Thymus (tissue), 11 donors: ENCODE data around the gene CCNT2. TPM values are rescaled to one million over a fixed set of nuclear protein-coding genes. Genes with fewer than 3 reads are reported as not detected.
"Not testable (repeated sequence)": the region's sequence is repeated elsewhere in the genome, so short reads cannot be mapped to it uniquely, and the experiment has no call there.

Experiments used
- DNase-seq, 9 donors: peaks; one replicate each; pipeline ENCODE4 v3.0.0-alpha.2; 2013; ENCODE audit warnings: low spot score in 9 of 9, low read depth in 6 of 9, missing footprints in 1 of 9
- H3K27ac ChIP-seq, 2 donors: one replicate each; pipeline ENCODE4 v1.5.1; 2013; ENCODE audit warnings: control low read depth in 1 of 2, low read depth in 1 of 2, low read length in 1 of 2, mild to moderate bottlenecking in 1 of 2, moderate library complexity in 1 of 2
- H3K27me3 ChIP-seq, 2 donors: one replicate each; pipeline ENCODE4 v1.5.1; 2013; ENCODE audit warnings: low read length in 1 of 2; ENCODE audit not compliant: control insufficient read depth in 2 of 2, insufficient read depth in 1 of 2
- H3K36me3 ChIP-seq, 2 donors: one replicate each; pipeline ENCODE4 v1.5.1; 2013; ENCODE audit warnings: low read length in 1 of 2, mild to moderate bottlenecking in 1 of 2, moderate library complexity in 1 of 2; ENCODE audit not compliant: control insufficient read depth in 2 of 2, insufficient read depth in 2 of 2
- H3K4me1 ChIP-seq, 2 donors: one replicate each; pipeline ENCODE4 v1.5.1; 2013; ENCODE audit warnings: low read length in 2 of 2; ENCODE audit not compliant: control insufficient read depth in 2 of 2, insufficient read depth in 2 of 2
- H3K4me3 ChIP-seq, 2 donors: one replicate each; pipeline ENCODE4 v1.5.1; 2013; ENCODE audit warnings: low read length in 2 of 2, control low read depth in 1 of 2, mild to moderate bottlenecking in 1 of 2
- H3K9me3 ChIP-seq, 2 donors: one replicate each; pipeline ENCODE4 v1.5.1; 2013; ENCODE audit warnings: low read length in 1 of 2, mild to moderate bottlenecking in 1 of 2; ENCODE audit not compliant: control insufficient read depth in 2 of 2, insufficient read depth in 1 of 2
- WGBS: extraction: QIAGEN DNeasy Blood & Tissue Kit; methylation state at CpG from one replicate; pipeline ENCODE4 v1.1.7; 2013; 5-methylcytosine and 5-hydroxymethylcytosine counted together
- polyA plus RNA-seq: library from polyadenylated mRNA; stranded (reverse); fragments of 200-250 nt; gene quantifications from one replicate; pipeline ENCODE4 v1.2.3, GENCODE V29; 2013
- total RNA-seq: library from RNA; stranded (reverse); fragments of 120-200 nt; gene quantifications from one replicate; pipeline ENCODE4 v1.2.4, GENCODE V29; 2013
- donor health status: healthy.

CCNT2 gene
- total and polyA plus RNA-seq, 2 donors = 26.1 to 27.0 TPM

- peaks cover 0 to 19% of the 10 kb centered on the region in 2 donors for H3K9me3 ChIP-seq
- not testable (repeated sequence) for H3K27ac ChIP-seq, H3K36me3 ChIP-seq, H3K4me3 ChIP-seq, H3K4me1 ChIP-seq, H3K27me3 ChIP-seq, DNase-seq
- 83% methylated on average over 5 of the region's 5 CpGs for WGBS
These were observed 58.5 kb downstream of the CCNT2 start for GRCh38 chr2:134977104-134977503.

GRCh38 chr2:134979221-134979620 lies 60.6 kb downstream of the CCNT2 start:
- WGBS = 93% methylated on average over 4 of the region's 4 CpGs
- no peak overlapping the region for H3K27ac ChIP-seq
- peaks cover 0 to 14% of the 10 kb centered on the region in 2 donors for H3K9me3 ChIP-seq
- H3K36me3 ChIP-seq = no peaks in the 10 kb centered on the region
- H3K27me3 ChIP-seq = no peaks in the 10 kb centered on the region
- H3K4me3 ChIP-seq = no peak overlapping the region
- H3K4me1 ChIP-seq = no peaks in the 10 kb centered on the region
- DNase-seq = no peak

- no peak overlapping the region for H3K27ac ChIP-seq
- peaks cover 0 to 11% of the 10 kb centered on the region in 2 donors for H3K9me3 ChIP-seq
- 99% methylated on average over 7 of the region's 7 CpGs for WGBS
- DNase-seq = no peak
- no peaks in the 10 kb centered on the region for H3K36me3 ChIP-seq
- no peaks in the 10 kb centered on the region for H3K27me3 ChIP-seq
- H3K4me1 ChIP-seq = no peaks in the 10 kb centered on the region
- no peak overlapping the region for H3K4me3 ChIP-seq
These were observed 62.0 kb downstream of the CCNT2 start for GRCh38 chr2:134980639-134981038.

- Histone ChIP-seq H3K9me3 (peaks cover 0 to 8% of the 10 kb centered on the region in 2 donors), H3K27me3 (no peaks in the 10 kb centered on the region), H3K36me3 (no peaks in the 10 kb centered on the region), H3K27ac (no peak overlapping the region), H3K4me1 (no peaks in the 10 kb centered on the region), H3K4me3 (no peak overlapping the region)
- DNase-seq = no peak
- WGBS = 28% methylated on average over 1 of the region's 1 CpG
These were observed 64.0 kb downstream of the CCNT2 start for GRCh38 chr2:134982603-134983002.

GRCh38 chr2:134985061-134985460 lies 66.4 kb downstream of the CCNT2 start:
- Histone ChIP-seq H3K9me3 (peaks cover 0 to 8% of the 10 kb centered on the region in 2 donors), H3K4me3 (no peak overlapping the region), H3K27ac (no peak overlapping the region), H3K36me3 (no peaks in the 10 kb centered on the region), H3K27me3 (no peaks in the 10 kb centered on the region), H3K4me1 (no peaks in the 10 kb centered on the region)
- WGBS = 97% methylated on average over 3 of the region's 3 CpGs
- DNase-seq = no peak

- Histone ChIP-seq H3K4me1 (no peaks in the 10 kb centered on the region), H3K27me3 (no peaks in the 10 kb centered on the region), H3K4me3 (no peak overlapping the region), H3K27ac (no peak overlapping the region), H3K9me3 (peaks cover 0 to 5% of the 10 kb centered on the region in 2 donors), H3K36me3 (no peaks in the 10 kb centered on the region)
- WGBS = 35% methylated on average over 3 of the region's 3 CpGs
- peak in 2 of 9 donors; percentile 11 to 40 for DNase-seq
These were observed 70.5 kb downstream of the CCNT2 start for GRCh38 chr2:134988994-134989605.

- no peak overlapping the region for H3K4me3 ChIP-seq
- H3K9me3 ChIP-seq = no peaks in the 10 kb centered on the region
- H3K27me3 ChIP-seq = no peaks in the 10 kb centered on the region
- H3K27ac ChIP-seq = no peak overlapping the region
- DNase-seq = no peak
- H3K36me3 ChIP-seq = no peaks in the 10 kb centered on the region
- WGBS = 96% methylated on average over 2 of the region's 2 CpGs
- no peaks in the 10 kb centered on the region for H3K4me1 ChIP-seq
These were observed 80.9 kb downstream of the CCNT2 start for GRCh38 chr2:134999521-134999920.

- no peak for DNase-seq
- Histone ChIP-seq H3K36me3 (no peaks in the 10 kb centered on the region), H3K4me1 (no peaks in the 10 kb centered on the region), H3K27me3 (peaks cover 0 to 5% of the 10 kb centered on the region in 2 donors), H3K4me3 (no peak overlapping the region), H3K27ac (no peak overlapping the region), H3K9me3 (no peaks in the 10 kb centered on the region)
- WGBS = 95% methylated on average over 4 of the region's 4 CpGs
These were observed 84.2 kb downstream of the CCNT2 start for GRCh38 chr2:135002836-135003235.

- DNase-seq = peak; percentile 32 to 77 (median 57)
- H3K4me3 ChIP-seq = no peak overlapping the region
- H3K36me3 ChIP-seq = no peaks in the 10 kb centered on the region
- 16% methylated on average over 17 of the region's 17 CpGs for WGBS
- H3K9me3 ChIP-seq = no peaks in the 10 kb centered on the region
- H3K27ac ChIP-seq = no peak overlapping the region
- H3K4me1 ChIP-seq = no peaks in the 10 kb centered on the region
- peaks cover 0 to 5% of the 10 kb centered on the region in 2 donors for H3K27me3 ChIP-seq
These were observed 85.6 kb downstream of the CCNT2 start for GRCh38 chr2:135004005-135004746.
